Dendritic cell treated with granulocyte-macrophage colony-stimulating factor and Interleukin-4, amounts not matched to agents 40 ng/mL and 50 ng/mL, for 4 days (primary cell): ENCODE measurements around the gene DHRS9.

ENCODE experiments used
- H3K27ac Mint-ChIP-seq: one replicate; pipeline ENCODE4 v1.8.0; 2022; ENCODE audit warnings: mild to moderate bottlenecking, mixed read lengths
- H3K27me3 Mint-ChIP-seq: one replicate; pipeline ENCODE4 v1.8.0; 2022; ENCODE audit warnings: mild to moderate bottlenecking, mixed read lengths
- H3K36me3 Mint-ChIP-seq: one replicate; pipeline ENCODE4 v1.8.0; 2022; ENCODE audit warnings: low read depth, mixed read lengths
- H3K4me1 Mint-ChIP-seq: one replicate; pipeline ENCODE4 v1.8.0; 2022; ENCODE audit warnings: low read depth, mixed read lengths
- H3K4me3 Mint-ChIP-seq: one replicate; pipeline ENCODE4 v1.8.0; 2022; ENCODE audit warnings: mild to moderate bottlenecking, moderate library complexity, mixed read lengths
- H3K9me3 Mint-ChIP-seq: one replicate; pipeline ENCODE4 v1.8.0; 2022; ENCODE audit warnings: mixed read lengths
- intact Hi-C: fragments of 100-400 bp; cut with micrococcal nuclease; formaldehyde crosslinking; loops from one replicate; pipeline ENCODE4 v1.15.0; 2022

The DHRS9 gene

DNA sequence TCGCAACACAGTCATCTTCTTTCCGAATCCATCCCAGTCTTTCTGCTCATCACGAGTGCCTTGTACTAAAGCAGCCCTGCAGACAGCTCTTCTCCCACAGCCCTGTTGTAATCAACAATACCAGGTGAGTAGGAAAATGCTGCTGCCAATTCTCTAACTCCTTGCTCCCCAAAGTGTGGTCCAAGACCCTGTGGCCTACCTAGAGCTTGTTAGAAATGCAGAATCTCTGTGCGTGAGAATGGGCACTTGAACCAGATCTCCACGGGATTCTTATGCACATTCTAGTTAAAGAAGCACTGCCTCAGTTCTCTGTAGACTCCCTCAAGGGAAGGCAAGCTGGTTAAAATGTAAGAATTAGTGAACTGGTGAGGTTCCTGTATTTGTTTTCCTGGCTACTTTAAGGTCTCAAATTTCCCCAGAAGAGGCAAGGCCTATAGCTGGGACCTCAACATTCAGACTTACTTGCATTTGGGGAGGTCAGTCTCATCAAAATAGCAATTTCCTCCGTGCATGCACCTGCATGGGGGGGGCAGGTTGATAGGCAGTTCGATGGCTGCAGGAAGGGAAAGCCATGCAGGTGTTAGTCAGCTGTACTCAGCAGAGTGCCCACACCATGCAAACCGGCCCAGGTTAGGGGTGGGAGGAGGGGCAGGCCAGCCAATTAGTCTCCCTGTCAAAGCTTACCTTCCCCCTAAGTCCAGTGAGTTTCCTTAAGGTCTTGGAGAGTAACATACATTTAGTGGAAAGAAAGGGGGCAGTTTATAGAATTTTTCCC is 70.8 kb downstream of the DHRS9 start:
- Mint-ChIP-seq H3K27me3 (no peaks in the 10 kb centered on the region), H3K4me3 (no peak overlapping the region), H3K27ac (no peak overlapping the region), H3K36me3 (no peaks in the 10 kb centered on the region), H3K9me3 (no peaks in the 10 kb centered on the region), H3K4me1 (no peaks in the 10 kb centered on the region)
- intact Hi-C loops: no loop called here

DNA sequence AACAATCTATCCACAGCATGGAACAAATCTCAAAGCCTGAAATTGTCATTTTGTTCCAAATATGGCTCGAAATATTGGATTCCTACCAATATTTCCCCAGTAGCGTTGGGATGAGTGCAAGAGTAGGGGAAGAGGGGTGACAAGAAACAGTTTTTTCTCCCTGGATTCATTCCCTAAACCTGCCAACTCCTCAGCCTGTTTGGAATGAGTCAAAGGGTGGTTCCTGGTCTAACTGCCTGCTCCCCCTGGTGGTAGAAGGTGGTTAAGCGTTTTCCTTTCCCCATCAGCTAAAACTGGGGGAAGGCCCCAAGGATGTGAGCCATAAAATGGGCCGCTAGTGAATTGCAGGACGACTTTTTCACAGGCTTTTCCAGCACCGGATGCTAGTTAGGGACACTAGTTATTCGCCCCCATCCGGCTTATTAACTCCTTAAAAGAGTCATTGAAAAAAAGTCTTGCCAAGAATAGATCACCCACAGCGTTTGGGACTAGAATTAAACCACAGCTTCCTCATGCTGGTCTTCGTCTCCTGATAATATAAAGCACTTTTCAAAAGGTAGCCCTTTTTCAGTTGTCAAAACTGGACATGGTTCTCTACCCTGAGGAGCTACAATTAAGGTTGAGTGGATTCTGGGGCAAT is 72.5 kb downstream of the DHRS9 start:
- no peaks in the 10 kb centered on the region for H3K9me3 Mint-ChIP-seq
- no peaks in the 10 kb centered on the region for H3K27me3 Mint-ChIP-seq
- no peaks in the 10 kb centered on the region for H3K4me1 Mint-ChIP-seq
- H3K36me3 Mint-ChIP-seq: no peaks in the 10 kb centered on the region
- intact Hi-C loops: loop anchor here (1.0 kb wide), 2 partner anchors 32 to 181 kb away; no protein-coding TSS in a partner anchor
- H3K4me3 Mint-ChIP-seq: no peak overlapping the region
- no peak overlapping the region for H3K27ac Mint-ChIP-seq

DNA sequence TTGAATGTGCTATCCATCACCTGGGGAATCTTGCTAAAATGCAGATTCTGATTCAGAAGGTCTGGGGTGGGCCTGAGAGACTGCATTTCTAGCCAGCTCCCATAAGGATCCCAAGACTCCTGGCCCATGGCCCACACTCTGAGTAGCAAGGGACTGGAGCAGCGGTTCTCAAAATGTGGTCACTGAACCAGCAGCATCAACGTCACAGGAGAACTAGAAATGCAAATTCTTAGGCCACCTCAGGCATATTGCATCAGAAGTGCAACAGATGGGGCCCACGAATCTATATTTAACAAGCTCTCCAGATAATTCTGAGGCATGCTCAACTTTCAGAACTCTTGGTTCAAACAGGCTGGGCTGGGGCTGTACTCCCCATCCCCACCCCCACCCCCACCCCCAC is 74.6 kb downstream of the DHRS9 start:
- Mint-ChIP-seq H3K9me3 (no peaks in the 10 kb centered on the region), H3K27ac (no peak overlapping the region), H3K27me3 (no peaks in the 10 kb centered on the region), H3K4me3 (no peak overlapping the region), H3K36me3 (no peaks in the 10 kb centered on the region), H3K4me1 (no peaks in the 10 kb centered on the region)
- intact Hi-C loops: no loop called here
